ENCODE measurements around the gene LTB. TPM values are rescaled to one million over a fixed set of nuclear protein-coding genes. Genes with fewer than 3 reads are reported as not detected.

LTB gene
- total and polyA plus RNA-seq, 2 experiments from 2014 or later, result 0.61 TPM; not detected in 1

GRCh38 chr6:31535538-31536324 is 46.5 kb downstream of the LTB start:
- no peak for DNase-seq (ENCODE audit: low read depth in 1 of 2, low spot score in 1 of 2)
- Histone ChIP-seq H3K36me3 (peaks cover 91% of the 10 kb centered on the region), H3K4me1 (ENCODE audit: low read depth) (peaks cover 15% of the 10 kb centered on the region), H3K27ac (no peak overlapping the region), H3K9me3 (ENCODE audit: low read depth) (no peaks in the 10 kb centered on the region), H3K4me3 (no peak overlapping the region), H3K27me3 (no peaks in the 10 kb centered on the region)
- TF ChIP-seq, protein P1, sequence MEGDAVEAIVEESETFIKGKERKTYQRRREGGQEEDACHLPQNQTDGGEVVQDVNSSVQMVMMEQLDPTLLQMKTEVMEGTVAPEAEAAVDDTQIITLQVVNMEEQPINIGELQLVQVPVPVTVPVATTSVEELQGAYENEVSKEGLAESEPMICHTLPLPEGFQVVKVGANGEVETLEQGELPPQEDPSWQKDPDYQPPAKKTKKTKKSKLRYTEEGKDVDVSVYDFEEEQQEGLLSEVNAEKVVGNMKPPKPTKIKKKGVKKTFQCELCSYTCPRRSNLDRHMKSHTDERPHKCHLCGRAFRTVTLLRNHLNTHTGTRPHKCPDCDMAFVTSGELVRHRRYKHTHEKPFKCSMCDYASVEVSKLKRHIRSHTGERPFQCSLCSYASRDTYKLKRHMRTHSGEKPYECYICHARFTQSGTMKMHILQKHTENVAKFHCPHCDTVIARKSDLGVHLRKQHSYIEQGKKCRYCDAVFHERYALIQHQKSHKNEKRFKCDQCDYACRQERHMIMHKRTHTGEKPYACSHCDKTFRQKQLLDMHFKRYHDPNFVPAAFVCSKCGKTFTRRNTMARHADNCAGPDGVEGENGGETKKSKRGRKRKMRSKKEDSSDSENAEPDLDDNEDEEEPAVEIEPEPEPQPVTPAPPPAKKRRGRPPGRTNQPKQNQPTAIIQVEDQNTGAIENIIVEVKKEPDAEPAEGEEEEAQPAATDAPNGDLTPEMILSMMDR (IDR thresholded peaks at IDR 0.05; ENCODE audit: low read depth, low read length), result no peak

- no peaks in the 10 kb centered on the region for H3K27me3 ChIP-seq
- peaks cover 88% of the 10 kb centered on the region for H3K36me3 ChIP-seq
- no peak overlapping the region for H3K4me3 ChIP-seq
- TF ChIP-seq, protein P1 (IDR thresholded peaks at IDR 0.05; ENCODE audit: low read depth, low read length), result no peak
- no peak for DNase-seq (ENCODE audit: low read depth in 1 of 2, low spot score in 1 of 2)
- H3K9me3 ChIP-seq (ENCODE audit: low read depth), result no peaks in the 10 kb centered on the region
- H3K27ac ChIP-seq, result no peak overlapping the region
- peaks cover 4% of the 10 kb centered on the region for H3K4me1 ChIP-seq (ENCODE audit: low read depth)
Observed at GRCh38 chr6:31534521-31535040, 47.6 kb downstream of the LTB start.

- Histone ChIP-seq H3K9me3 (ENCODE audit: low read depth) (no peaks in the 10 kb centered on the region), H3K36me3 (peaks cover 83% of the 10 kb centered on the region), H3K27ac (no peak overlapping the region), H3K4me1 (ENCODE audit: low read depth) (no peaks in the 10 kb centered on the region), H3K4me3 (no peak overlapping the region), H3K27me3 (no peaks in the 10 kb centered on the region)
- TF ChIP-seq, protein P1 (IDR thresholded peaks at IDR 0.05; ENCODE audit: low read depth, low read length), result no peak
- DNase-seq (ENCODE audit: low read depth in 1 of 2, low spot score in 1 of 2), result no peak
Observed at GRCh38 chr6:31534011-31534410, 48.2 kb downstream of the LTB start.

DNA sequence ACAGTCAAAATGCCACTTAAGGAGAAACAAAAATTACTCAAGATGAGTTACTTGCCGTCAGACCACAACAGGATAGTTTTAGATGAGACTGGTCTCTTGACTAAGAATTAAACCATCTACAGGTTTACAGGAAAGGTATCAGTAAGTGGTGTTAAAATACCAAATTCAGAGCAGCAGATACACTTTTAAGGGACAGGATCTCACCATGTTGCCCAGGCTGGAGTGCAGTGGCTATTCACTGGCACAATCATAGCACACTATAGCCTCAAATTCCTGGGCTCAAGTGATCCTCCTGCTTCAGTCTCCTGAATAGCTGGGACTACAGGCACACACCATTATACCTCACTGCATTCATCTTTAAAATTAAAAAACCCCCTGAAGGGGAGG is 48.8 kb downstream of the LTB start:
- TF ChIP-seq, protein P1 (IDR thresholded peaks at IDR 0.05; ENCODE audit: low read depth, low read length), result no peak
- no peaks in the 10 kb centered on the region for H3K27me3 ChIP-seq
- peaks cover 77% of the 10 kb centered on the region for H3K36me3 ChIP-seq
- H3K9me3 ChIP-seq (ENCODE audit: low read depth), result no peaks in the 10 kb centered on the region
- H3K4me1 ChIP-seq (ENCODE audit: low read depth), result no peaks in the 10 kb centered on the region
- H3K4me3 ChIP-seq, result no peak overlapping the region
- peak overlapping the region; percentile 68 for H3K27ac ChIP-seq
- DNase-seq (ENCODE audit: low read depth in 1 of 2, low spot score in 1 of 2), result no peak

DNA sequence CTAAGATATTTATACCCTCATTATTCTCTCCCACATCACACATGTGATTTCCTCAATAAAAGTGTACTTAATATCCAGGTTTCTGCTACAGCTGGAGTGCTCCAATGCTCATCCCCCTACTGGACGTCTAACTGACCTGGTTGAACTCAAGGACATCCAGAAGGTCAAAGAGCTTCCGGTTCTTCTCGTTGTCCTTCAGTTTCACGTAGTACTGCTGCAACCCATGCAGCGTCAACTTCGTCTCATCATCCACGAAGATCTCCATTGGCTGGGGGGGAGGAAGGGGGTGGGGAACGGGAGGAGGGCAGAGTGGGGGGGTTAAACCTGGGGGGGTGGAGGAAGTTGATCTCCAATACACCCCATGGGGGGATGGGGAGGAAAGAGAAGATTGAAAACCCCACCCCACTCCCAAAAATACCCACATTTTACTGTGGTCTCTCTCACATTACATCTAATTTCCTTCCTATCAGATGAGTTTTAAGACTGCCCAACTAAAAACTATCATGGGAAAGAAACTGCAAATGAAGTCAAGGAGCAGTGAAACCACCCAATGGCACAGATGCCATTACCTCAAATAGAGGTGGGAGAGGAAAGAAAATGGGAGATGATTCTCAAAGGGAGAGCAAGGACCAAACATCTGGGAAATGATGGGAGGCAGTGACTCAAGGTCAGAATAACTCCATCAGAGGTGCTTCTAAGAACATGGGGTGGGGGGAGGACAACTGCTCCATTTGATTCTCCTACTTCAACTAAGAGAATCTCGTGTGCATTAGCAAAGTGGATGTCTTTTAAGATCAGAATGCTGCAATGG is 49.4 kb downstream of the LTB start:
- Histone ChIP-seq H3K27me3 (no peaks in the 10 kb centered on the region), H3K4me1 (ENCODE audit: low read depth) (no peaks in the 10 kb centered on the region), H3K9me3 (ENCODE audit: low read depth) (no peaks in the 10 kb centered on the region), H3K4me3 (no peak overlapping the region), H3K36me3 (peaks cover 73% of the 10 kb centered on the region), H3K27ac (peak overlapping the region; percentile 68)
- TF ChIP-seq, protein P1 (IDR thresholded peaks at IDR 0.05; ENCODE audit: low read depth, low read length), result no peak
- no peak for DNase-seq (ENCODE audit: low read depth in 1 of 2, low spot score in 1 of 2)
